22Rv1 (cell line): ENCODE results near the gene SRP19.
A peak's percentile ranks its signal among the peaks of the same experiment; 100 is the strongest.

Source experiments
- H3K27ac ChIP-seq: fragments of 450-650 bp; 2 replicates; pipeline ENCODE4 v1.5.1; 2017
- ZFX ChIP-seq: fragments of 450-650 bp; IDR thresholded peaks from 2 replicates; pipeline ENCODE4 v1.6.1; 2017; ENCODE audit warnings: antibody characterized with exemption, borderline replicate concordance
- TF ChIP-seq, protein P1 (sequence below): fragments of 450-650 bp; IDR thresholded peaks from 2 replicates; pipeline ENCODE4 v1.5.1; 2017; ENCODE audit warnings: mild to moderate bottlenecking

SRP19 gene

DNA sequence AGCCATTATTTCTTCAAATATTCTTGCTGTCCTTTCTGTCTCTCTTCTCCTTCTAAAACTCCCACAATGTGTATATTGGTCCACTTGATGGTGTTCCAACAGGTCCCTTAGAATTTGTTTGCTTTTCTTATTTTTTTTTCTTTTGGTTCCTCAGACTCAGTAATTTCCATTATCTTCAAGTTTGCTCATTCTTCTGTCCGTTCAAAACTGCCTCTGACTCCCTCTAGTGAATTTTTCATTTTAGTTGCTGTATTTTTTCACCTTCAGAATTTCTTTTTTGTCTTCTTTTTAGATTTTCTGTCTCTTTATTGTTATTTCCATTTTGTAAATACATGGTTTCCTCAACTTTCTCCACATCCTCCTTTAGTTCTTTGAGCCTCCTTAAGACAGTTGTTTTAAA, 6.4 kb upstream of the SRP19 start:
- no peak overlapping the region for H3K27ac ChIP-seq
- TF ChIP-seq, protein P1, sequence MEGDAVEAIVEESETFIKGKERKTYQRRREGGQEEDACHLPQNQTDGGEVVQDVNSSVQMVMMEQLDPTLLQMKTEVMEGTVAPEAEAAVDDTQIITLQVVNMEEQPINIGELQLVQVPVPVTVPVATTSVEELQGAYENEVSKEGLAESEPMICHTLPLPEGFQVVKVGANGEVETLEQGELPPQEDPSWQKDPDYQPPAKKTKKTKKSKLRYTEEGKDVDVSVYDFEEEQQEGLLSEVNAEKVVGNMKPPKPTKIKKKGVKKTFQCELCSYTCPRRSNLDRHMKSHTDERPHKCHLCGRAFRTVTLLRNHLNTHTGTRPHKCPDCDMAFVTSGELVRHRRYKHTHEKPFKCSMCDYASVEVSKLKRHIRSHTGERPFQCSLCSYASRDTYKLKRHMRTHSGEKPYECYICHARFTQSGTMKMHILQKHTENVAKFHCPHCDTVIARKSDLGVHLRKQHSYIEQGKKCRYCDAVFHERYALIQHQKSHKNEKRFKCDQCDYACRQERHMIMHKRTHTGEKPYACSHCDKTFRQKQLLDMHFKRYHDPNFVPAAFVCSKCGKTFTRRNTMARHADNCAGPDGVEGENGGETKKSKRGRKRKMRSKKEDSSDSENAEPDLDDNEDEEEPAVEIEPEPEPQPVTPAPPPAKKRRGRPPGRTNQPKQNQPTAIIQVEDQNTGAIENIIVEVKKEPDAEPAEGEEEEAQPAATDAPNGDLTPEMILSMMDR: no peak
- TF ChIP-seq ZFX: no peak

DNA sequence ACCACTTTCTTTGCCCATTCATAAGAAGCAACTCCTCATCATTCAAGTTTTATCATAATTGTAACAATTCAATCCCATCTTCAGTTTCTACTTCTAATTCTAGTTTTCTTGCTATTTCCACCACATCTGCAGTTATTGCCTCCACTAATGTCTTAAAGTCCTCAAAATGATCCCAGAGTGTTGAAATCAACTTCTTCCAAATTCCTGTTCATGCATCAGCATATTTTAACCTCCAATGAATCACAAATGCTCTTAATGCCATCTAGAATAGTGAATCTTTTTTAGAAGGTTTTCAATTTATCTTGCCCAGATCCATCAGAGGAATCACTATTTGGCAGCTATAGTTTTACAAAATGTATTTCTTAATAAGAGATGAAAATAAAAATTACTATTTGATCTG, 3.2 kb upstream of the SRP19 start:
- no peak overlapping the region for H3K27ac ChIP-seq
- TF ChIP-seq, protein P1: no peak
- no peak for TF ChIP-seq ZFX

DNA sequence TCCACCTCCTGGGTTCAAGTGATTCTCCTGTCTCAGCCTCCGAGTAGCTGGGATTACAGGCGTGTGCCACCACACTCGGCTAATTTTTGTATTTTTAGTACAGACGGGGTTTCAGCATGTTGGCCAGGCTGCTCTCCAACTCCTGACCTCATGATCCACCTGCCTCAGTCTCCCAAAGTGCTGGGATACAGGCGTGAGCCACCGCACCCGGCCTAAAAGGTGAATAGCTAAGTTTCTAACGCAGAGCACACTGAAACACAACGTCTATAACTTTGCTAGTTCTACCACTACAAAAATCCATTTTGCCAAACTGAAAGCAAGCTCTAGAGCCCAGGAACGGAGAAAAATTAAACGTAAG, 537 bp upstream of the SRP19 start:
- peak overlapping the region; percentile 82 for H3K27ac ChIP-seq

DNA sequence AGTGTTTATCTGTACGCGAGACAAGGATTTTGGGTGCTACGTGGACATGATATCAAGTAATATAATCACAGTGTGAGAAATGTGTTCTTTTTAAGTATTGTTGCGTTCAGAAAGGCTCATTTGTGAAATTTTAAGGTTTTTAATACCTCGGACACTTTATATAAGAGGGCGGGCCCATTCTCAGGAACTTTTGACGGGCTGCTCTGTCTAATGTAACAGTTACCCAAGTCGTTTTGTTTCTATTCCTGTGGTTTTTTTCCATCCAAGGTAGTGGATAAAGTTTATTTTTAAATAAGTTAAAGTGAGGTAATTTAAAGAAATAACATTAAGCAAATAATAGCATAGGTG, 525 bp downstream of the SRP19 start:
- TF ChIP-seq ZFX: no peak
- TF ChIP-seq, protein P1: no peak
- peak overlapping the region; percentile 82 for H3K27ac ChIP-seq

DNA sequence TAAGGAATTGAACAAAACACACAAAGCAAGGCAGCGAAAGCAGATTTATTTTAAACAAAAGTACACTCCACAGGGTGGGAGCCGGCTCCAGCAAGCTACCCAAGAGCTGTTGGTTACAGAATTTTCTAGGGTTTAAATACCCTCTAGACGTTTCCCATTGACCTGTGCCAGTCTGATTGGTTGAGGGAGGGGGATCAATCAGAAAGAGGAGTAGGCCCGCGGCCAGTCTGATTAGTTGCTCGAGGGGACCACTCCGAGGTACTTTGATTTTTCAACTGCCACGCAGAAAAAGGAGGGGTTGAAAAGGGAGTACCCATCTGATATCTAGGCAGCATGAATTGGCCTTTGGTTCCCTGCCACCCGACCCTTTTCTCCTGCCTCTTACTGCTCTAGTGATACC, 998 bp downstream of the SRP19 start:
- no peak for TF ChIP-seq ZFX
- TF ChIP-seq, protein P1: no peak
- H3K27ac ChIP-seq: peak overlapping the region; percentile 82

DNA sequence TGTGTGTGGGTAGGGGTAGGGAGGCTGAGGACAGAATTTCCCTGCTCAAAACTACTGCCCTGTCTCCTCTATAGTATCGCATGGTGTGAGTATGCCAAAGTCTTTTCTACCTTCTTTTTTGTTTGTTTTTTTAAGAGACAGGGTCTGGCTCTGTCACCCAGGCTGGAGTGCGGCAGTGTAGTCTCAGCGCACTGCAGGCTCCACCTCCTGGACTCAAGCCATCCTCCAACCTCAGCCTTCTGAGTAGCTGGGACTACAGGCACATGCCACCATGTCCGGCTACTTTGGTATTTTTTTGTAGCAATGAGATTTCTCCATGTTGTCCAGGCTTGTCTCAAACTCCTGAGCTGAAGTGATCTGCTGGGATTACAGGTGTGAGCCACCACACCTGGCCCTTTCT, 2.5 kb downstream of the SRP19 start:
- TF ChIP-seq ZFX: no peak
- TF ChIP-seq, protein P1: no peak
- H3K27ac ChIP-seq: no peak overlapping the region

DNA sequence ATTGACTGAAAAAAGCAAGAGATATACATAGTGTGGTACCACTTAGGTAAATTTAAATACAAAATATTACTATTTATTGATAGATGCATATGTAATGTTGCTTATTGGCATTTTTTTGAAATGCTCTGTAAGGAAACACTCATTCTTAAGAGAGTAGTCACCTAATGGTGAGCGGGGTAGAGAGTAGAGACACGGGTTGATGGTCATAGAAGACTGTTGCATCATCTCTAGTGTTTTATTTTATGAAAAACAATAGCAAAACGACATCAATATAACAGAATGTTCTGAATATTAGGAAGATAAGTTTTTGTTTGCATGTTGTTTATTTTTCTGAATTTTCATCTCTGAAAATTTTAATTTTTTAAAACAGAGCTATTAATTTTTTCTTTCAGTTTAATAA, 4.0 kb downstream of the SRP19 start:
- H3K27ac ChIP-seq: no peak overlapping the region
- TF ChIP-seq, protein P1: no peak

DNA sequence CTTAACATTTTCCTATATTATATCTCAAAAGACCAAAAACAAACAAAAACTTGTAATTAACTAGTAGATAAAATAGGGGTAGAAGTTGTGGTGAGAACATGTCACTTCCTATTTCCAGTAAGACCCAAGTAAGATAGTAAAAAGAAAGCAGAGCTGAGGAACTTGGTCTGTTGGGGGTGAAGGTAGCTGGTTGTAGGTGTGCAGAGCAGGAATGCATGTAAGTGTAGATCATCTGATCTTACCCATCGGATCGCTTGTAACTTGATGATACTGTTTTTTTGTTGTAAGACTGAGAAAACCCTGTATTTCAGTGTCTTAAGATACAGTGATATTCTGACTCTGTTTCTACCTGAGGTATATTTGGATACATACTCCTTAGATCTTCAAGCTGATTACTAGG, 5.7 kb downstream of the SRP19 start:
- H3K27ac ChIP-seq: no peak overlapping the region
- no peak for TF ChIP-seq ZFX
- TF ChIP-seq, protein P1: no peak
